GM23338 (cell line): ENCODE results near the gene FAM81A. TPM values are rescaled to one million over a fixed set of nuclear protein-coding genes. Genes with fewer than 3 reads are reported as not detected.

Experiments used
- ATAC-seq: fragments of 200-7000 bp; cut with Tn5 transposase; 3 replicates; pipeline ENCODE4 v1.9.1; 2020
- DNase-seq: peaks from one replicate; pipeline ENCODE4 v3.0.0-alpha.2; 2015; ENCODE audit warnings: low spot score
- H2AFZ ChIP-seq: fragments of 200-600 bp; sonication (generic); 2 replicates; pipeline ENCODE4 v1.8.0; 2016; ENCODE audit warnings: antibody characterized with exemption, mild to moderate bottlenecking, moderate library complexity
- H3F3A ChIP-seq: fragments of 200-600 bp; sonication (generic); replicated peaks from 2 replicates; pipeline ENCODE4 v1.8.0; 2017; ENCODE audit warnings: antibody characterized with exemption, mixed run types, low read depth
- H3K27ac ChIP-seq: fragments of 200-600 bp; sonication (generic); 2 replicates; pipeline ENCODE4 v1.6.1; 2016; ENCODE audit warnings: low read depth
- H3K27me3 ChIP-seq: fragments of 200-600 bp; sonication (generic); 2 replicates; pipeline ENCODE4 v1.8.0; 2016; ENCODE audit warnings: mild to moderate bottlenecking, mixed run types, moderate library complexity; ENCODE audit not compliant: insufficient read depth
- H3K36me3 ChIP-seq: fragments of 200-600 bp; sonication (generic); 2 replicates; pipeline ENCODE4 v1.8.0; 2016; ENCODE audit warnings: mild to moderate bottlenecking; ENCODE audit not compliant: insufficient read depth
- H3K4me1 ChIP-seq: fragments of 200-600 bp; sonication (generic); 2 replicates; pipeline ENCODE4 v1.8.0; 2016; ENCODE audit warnings: mild to moderate bottlenecking, moderate library complexity; ENCODE audit not compliant: insufficient read depth
- H3K4me2 ChIP-seq: fragments of 200-600 bp; sonication (generic); 2 replicates; pipeline ENCODE4 v1.7.1; 2017; ENCODE audit warnings: mixed run types
- H3K4me3 ChIP-seq: fragments of 200-600 bp; sonication (generic); 2 replicates; pipeline ENCODE4 v1.6.1; 2016; ENCODE audit warnings: mixed run types
- H3K79me2 ChIP-seq: fragments of 200-600 bp; sonication (generic); replicated peaks from 2 replicates; pipeline ENCODE4 v1.8.0; 2017; ENCODE audit warnings: mild to moderate bottlenecking; ENCODE audit not compliant: insufficient read depth
- H3K9me2 ChIP-seq: fragments of 200-600 bp; sonication (generic); 2 replicates; pipeline ENCODE4 v1.8.0; 2017; ENCODE audit not compliant: insufficient read depth
- H4K20me1 ChIP-seq: fragments of 200-600 bp; sonication (generic); replicated peaks from 2 replicates; pipeline ENCODE4 v1.8.0; 2017; ENCODE audit warnings: mild to moderate bottlenecking; ENCODE audit not compliant: insufficient read depth
- H3K27ac Mint-ChIP-seq: 2 replicates; pipeline ENCODE4 v1.8.0; 2020; ENCODE audit warnings: inconsistent platforms, mild to moderate bottlenecking, moderate library complexity, mixed read lengths
- H3K27me3 Mint-ChIP-seq: 3 replicates; pipeline ENCODE4 v1.8.0; 2022; ENCODE audit warnings: low read depth, mild to moderate bottlenecking, moderate library complexity, mixed read lengths, inconsistent platforms; ENCODE audit not compliant: insufficient read depth, poor library complexity
- H3K36me3 Mint-ChIP-seq: 3 replicates; pipeline ENCODE4 v1.8.0; 2021; ENCODE audit warnings: low read depth, mild to moderate bottlenecking, inconsistent platforms, moderate library complexity, mixed read lengths
- H3K4me1 Mint-ChIP-seq: 3 replicates; pipeline ENCODE4 v1.8.0; 2020; ENCODE audit warnings: mild to moderate bottlenecking, inconsistent platforms, mixed read lengths
- H3K4me3 Mint-ChIP-seq: 3 replicates; pipeline ENCODE4 v1.8.0; 2021; ENCODE audit warnings: moderate library complexity, mild to moderate bottlenecking, inconsistent platforms, mixed read lengths
- H3K9me3 Mint-ChIP-seq: 3 replicates; pipeline ENCODE4 v1.8.0; 2020; ENCODE audit warnings: moderate library complexity, mild to moderate bottlenecking, inconsistent platforms, mixed read lengths
- CREB1 ChIP-seq: fragments of 250-450 bp; sonication (Bioruptor Pico); IDR thresholded peaks from 2 replicates; pipeline ENCODE4 v1.5.0; 2020; ENCODE audit warnings: low read depth, mild to moderate bottlenecking, moderate library complexity
- EZH2phosphoT487 ChIP-seq: fragments of 200-600 bp; sonication (generic); IDR thresholded peaks from one replicate; pipeline ENCODE4 v1.8.1; 2018; ENCODE audit warnings: antibody characterized with exemption; ENCODE audit not compliant: unreplicated experiment
- JUNB ChIP-seq: IDR thresholded peaks from one replicate; pipeline ENCODE4 v1.6.1; 2016; ENCODE audit warnings: antibody characterized with exemption; ENCODE audit not compliant: unreplicated experiment
- NANOG ChIP-seq: IDR thresholded peaks from 2 replicates; pipeline ENCODE4 v1.6.1; 2016; ENCODE audit warnings: antibody characterized with exemption, borderline replicate concordance
- POLR2AphosphoS5 ChIP-seq: IDR thresholded peaks from 2 replicates; pipeline ENCODE4 v1.6.1; 2016; ENCODE audit warnings: antibody characterized with exemption, low read depth
- STAT1 ChIP-seq: IDR thresholded peaks from one replicate; pipeline ENCODE4 v1.6.1; 2016; ENCODE audit warnings: antibody characterized with exemption; ENCODE audit not compliant: unreplicated experiment
- ZNF114 ChIP-seq: fragments of 250-450 bp; sonication (Bioruptor Pico); IDR thresholded peaks from 2 replicates; pipeline ENCODE4 v1.5.0; 2020; ENCODE audit warnings: mild to moderate bottlenecking, moderate library complexity
- ZNF331 ChIP-seq: fragments of 250-450 bp; sonication (Bioruptor Pico); IDR thresholded peaks from 2 replicates; pipeline ENCODE4 v1.5.0; 2020; ENCODE audit warnings: low read depth, mild to moderate bottlenecking, moderate library complexity
- polyA plus RNA-seq: library from polyadenylated mRNA; unstranded; fragments of >200 nt; fragmentation: Nextera tagmentation; extraction: Ambion mirVana; gene quantifications from 2 replicates; pipeline ENCODE4 v1.2.1, GENCODE V29; 2016
- total RNA-seq: library from RNA; depleted of rRNA; stranded (reverse); fragments of >200 nt; shearing (Covaris generic); gene quantifications from 2 replicates; pipeline ENCODE4 v1.2.3, GENCODE V29; 2014
- TF ChIP-seq, protein P1 (sequence below), 2 experiments: fragments of 200-600 bp in 1 of 2; sonication (generic) in 1 of 2; conservative IDR thresholded peaks; 2 replicates each; pipeline versions ENCODE4 v1.5.1 to v1.6.1; 2016 to 2017; ENCODE audit warnings: antibody characterized with exemption in 2 of 2, low read depth in 2 of 2, mild to moderate bottlenecking in 2 of 2, moderate library complexity in 1 of 2
- TF ChIP-seq, protein P2 (sequence below): fragments of 250-450 bp; sonication (Bioruptor Pico); IDR thresholded peaks from 2 replicates; pipeline ENCODE4 v1.5.0; 2020; ENCODE audit warnings: mild to moderate bottlenecking, moderate library complexity

Gene FAM81A
- total and polyA plus RNA-seq, 2 experiments from 2014 or later = 0.73 to 4.1 TPM

DNA sequence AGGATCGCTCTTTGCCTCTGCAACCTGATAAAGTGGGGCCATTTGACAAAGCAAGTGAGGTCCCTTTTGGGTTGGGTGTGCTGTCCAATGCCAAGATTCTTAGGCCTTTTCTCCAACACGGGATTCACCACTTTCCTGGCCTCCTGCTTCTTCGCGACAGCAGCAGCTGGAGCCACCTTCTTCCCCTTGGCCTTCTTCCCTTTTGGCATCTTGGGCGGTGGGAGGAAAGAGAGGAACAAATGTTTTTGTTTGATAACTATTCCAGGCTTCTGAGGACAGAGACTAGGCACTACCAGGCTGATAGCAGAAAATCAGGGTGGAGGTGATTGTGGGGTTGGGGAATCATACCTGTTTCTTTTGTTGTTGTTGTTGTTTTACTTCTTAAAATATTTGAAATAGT lies 30.0 kb upstream of the FAM81A start:
- Histone ChIP-seq H4K20me1 (no peaks in the 10 kb centered on the region), H3K4me2 (no peak overlapping the region), H2AFZ (no peak overlapping the region), H3K4me1 (peaks cover 6% of the 10 kb centered on the region), H3K4me3 (no peak overlapping the region), H3K9me2 (no peaks in the 10 kb centered on the region), H3K36me3 (no peaks in the 10 kb centered on the region), H3K27me3 (peaks cover 2% of the 10 kb centered on the region; the same call in 1 of the 2 replicates), H3K79me2 (no peaks in the 10 kb centered on the region), H3F3A (0 out of 2 replicates have a peak, but pooled peaks cover 3% of the 10 kb centered on the region), H3K27ac (no peak overlapping the region)
- no peak overlapping the region for H3K27ac Mint-ChIP-seq
- no peaks in the 10 kb centered on the region for H3K9me3 Mint-ChIP-seq
- DNase-seq (no peak), ATAC-seq (no peak)
- H3K4me3 Mint-ChIP-seq = no peak overlapping the region
- H3K27me3 Mint-ChIP-seq = peaks cover 10% of the 10 kb centered on the region
- no peaks in the 10 kb centered on the region for H3K36me3 Mint-ChIP-seq
- H3K4me1 Mint-ChIP-seq = peaks cover 7% of the 10 kb centered on the region
- TF ChIP-seq CREB1 (CRISPR knock-in tag) = no peak
- TF ChIP-seq NANOG = no peak
- TF ChIP-seq JUNB = no peak
- no peak for TF ChIP-seq ZNF114
- TF ChIP-seq POLR2AphosphoS5 = no peak
- TF ChIP-seq, protein P1, sequence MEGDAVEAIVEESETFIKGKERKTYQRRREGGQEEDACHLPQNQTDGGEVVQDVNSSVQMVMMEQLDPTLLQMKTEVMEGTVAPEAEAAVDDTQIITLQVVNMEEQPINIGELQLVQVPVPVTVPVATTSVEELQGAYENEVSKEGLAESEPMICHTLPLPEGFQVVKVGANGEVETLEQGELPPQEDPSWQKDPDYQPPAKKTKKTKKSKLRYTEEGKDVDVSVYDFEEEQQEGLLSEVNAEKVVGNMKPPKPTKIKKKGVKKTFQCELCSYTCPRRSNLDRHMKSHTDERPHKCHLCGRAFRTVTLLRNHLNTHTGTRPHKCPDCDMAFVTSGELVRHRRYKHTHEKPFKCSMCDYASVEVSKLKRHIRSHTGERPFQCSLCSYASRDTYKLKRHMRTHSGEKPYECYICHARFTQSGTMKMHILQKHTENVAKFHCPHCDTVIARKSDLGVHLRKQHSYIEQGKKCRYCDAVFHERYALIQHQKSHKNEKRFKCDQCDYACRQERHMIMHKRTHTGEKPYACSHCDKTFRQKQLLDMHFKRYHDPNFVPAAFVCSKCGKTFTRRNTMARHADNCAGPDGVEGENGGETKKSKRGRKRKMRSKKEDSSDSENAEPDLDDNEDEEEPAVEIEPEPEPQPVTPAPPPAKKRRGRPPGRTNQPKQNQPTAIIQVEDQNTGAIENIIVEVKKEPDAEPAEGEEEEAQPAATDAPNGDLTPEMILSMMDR (conservative IDR thresholded peaks at IDR 0.05; ENCODE audit: low read depth in 2 of 2) = no peak

DNA sequence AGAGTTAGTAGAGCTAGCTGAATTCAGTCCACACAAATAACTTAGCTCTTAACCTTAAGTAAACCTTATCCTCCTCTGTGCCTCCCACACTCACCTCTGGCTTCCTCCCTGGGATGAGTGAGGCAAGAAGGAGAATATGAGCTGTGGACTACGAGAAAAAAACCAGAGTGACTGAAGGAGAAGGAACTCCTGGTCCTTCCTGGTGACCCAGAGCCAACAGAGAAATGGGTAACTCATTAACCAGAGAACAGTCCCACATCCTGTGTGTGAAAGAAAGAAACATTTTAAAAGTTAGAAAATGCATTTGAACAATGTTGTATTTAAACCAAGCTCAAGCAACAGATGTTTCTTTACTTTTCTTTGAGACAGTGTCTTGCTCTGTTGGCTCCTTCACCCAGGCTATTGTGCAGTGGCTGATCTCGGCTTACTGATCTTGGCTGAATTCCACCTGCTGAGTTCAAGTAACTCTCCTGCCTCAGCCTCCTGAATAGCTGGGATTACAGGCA lies 27.5 kb upstream of the FAM81A start:
- no peak overlapping the region for H3K27ac Mint-ChIP-seq
- TF ChIP-seq, protein P2, sequence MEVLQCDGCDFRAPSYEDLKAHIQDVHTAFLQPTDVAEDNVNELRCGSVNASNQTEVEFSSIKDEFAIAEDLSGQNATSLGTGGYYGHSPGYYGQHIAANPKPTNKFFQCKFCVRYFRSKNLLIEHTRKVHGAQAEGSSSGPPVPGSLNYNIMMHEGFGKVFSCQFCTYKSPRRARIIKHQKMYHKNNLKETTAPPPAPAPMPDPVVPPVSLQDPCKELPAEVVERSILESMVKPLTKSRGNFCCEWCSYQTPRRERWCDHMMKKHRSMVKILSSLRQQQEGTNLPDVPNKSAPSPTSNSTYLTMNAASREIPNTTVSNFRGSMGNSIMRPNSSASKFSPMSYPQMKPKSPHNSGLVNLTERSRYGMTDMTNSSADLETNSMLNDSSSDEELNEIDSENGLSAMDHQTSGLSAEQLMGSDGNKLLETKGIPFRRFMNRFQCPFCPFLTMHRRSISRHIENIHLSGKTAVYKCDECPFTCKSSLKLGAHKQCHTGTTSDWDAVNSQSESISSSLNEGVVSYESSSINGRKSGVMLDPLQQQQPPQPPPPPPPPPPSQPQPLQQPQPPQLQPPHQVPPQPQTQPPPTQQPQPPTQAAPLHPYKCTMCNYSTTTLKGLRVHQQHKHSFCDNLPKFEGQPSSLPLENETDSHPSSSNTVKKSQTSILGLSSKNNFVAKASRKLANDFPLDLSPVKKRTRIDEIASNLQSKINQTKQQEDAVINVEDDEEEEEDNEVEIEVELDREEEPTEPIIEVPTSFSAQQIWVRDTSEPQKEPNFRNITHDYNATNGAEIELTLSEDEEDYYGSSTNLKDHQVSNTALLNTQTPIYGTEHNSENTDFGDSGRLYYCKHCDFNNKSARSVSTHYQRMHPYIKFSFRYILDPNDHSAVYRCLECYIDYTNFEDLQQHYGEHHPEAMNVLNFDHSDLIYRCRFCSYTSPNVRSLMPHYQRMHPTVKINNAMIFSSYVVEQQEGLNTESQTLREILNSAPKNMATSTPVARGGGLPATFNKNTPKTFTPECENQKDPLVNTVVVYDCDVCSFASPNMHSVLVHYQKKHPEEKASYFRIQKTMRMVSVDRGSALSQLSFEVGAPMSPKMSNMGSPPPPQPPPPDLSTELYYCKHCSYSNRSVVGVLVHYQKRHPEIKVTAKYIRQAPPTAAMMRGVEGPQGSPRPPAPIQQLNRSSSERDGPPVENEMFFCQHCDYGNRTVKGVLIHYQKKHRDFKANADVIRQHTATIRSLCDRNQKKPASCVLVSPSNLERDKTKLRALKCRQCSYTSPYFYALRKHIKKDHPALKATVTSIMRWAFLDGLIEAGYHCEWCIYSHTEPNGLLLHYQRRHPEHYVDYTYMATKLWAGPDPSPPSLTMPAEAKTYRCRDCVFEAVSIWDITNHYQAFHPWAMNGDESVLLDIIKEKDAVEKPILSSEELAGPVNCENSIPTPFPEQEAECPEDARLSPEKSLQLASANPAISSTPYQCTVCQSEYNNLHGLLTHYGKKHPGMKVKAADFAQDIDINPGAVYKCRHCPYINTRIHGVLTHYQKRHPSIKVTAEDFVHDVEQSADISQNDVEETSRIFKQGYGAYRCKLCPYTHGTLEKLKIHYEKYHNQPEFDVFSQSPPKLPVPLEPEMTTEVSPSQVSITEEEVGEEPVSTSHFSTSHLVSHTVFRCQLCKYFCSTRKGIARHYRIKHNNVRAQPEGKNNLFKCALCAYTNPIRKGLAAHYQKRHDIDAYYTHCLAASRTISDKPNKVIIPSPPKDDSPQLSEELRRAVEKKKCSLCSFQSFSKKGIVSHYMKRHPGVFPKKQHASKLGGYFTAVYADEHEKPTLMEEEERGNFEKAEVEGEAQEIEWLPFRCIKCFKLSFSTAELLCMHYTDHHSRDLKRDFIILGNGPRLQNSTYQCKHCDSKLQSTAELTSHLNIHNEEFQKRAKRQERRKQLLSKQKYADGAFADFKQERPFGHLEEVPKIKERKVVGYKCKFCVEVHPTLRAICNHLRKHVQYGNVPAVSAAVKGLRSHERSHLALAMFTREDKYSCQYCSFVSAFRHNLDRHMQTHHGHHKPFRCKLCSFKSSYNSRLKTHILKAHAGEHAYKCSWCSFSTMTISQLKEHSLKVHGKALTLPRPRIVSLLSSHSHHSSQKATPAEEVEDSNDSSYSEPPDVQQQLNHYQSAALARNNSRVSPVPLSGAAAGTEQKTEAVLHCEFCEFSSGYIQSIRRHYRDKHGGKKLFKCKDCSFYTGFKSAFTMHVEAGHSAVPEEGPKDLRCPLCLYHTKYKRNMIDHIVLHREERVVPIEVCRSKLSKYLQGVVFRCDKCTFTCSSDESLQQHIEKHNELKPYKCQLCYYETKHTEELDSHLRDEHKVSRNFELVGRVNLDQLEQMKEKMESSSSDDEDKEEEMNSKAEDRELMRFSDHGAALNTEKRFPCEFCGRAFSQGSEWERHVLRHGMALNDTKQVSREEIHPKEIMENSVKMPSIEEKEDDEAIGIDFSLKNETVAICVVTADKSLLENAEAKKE (CRISPR knock-in tag) = no peak
- TF ChIP-seq CREB1 (CRISPR knock-in tag) = no peak
- no peak for TF ChIP-seq ZNF331 (CRISPR knock-in tag)
- TF ChIP-seq JUNB = no peak
- no peak for TF ChIP-seq STAT1
- no peak for TF ChIP-seq EZH2phosphoT487
- H3K4me3 Mint-ChIP-seq = no peak overlapping the region
- Histone ChIP-seq H3K4me2 (no peak overlapping the region), H3K27ac (no peak overlapping the region), H3F3A (no peaks in the 10 kb centered on the region), H3K4me1 (no peaks in the 10 kb centered on the region), H4K20me1 (no peaks in the 10 kb centered on the region), H3K4me3 (no peak overlapping the region), H3K79me2 (no peaks in the 10 kb centered on the region), H3K36me3 (no peaks in the 10 kb centered on the region), H3K27me3 (no peaks in the 10 kb centered on the region), H3K9me2 (0 out of 2 replicates have a peak, but pooled peaks cover 2% of the 10 kb centered on the region), H2AFZ (no peak overlapping the region)
- H3K4me1 Mint-ChIP-seq = no peaks in the 10 kb centered on the region
- H3K27me3 Mint-ChIP-seq = peaks cover 11% of the 10 kb centered on the region
- no peaks in the 10 kb centered on the region for H3K9me3 Mint-ChIP-seq
- no peak for ATAC-seq
- DNase-seq = no peak
- no peaks in the 10 kb centered on the region for H3K36me3 Mint-ChIP-seq
